ENCODE results near the gene TNFRSF18.

DNA sequence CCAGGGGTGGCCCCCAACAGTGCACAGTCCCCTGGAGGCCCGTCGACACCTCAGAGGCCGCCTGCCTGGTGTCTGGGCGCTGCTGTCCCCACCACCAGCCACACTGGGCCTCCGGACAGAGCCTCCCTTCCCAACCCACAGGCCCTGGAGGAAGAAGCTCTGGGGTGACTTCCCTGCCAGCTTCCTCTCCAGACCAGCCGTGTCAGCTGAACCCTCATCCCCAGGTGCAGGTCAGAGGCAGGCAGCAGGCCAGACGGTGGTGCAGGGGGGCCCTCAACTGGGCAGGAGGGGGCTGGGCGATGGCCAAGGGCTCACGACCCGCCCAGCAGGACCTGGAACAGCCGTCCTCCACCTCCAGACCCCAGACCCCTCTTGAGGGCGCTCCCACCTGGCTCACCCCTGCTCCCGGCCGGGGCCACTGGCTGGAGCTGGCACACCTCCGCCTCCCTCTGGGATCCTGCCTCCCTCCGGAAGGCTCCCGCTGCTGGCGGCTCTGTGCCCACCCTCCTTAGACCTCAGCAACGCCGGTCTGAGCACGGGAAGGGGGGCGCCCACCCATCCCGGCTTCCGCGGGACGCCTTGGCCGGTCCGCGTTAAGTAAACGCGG is 520 bp downstream of the TNFRSF18 start:
- TF ChIP-seq POLR2AphosphoS5 (IDR thresholded peaks at IDR 0.05; ENCODE audit: low read depth): no peak
- TF ChIP-seq EZH2 (IDR thresholded peaks at IDR 0.05; ENCODE audit: low read depth, unreplicated experiment): no peak
- TF ChIP-seq CTCF (conservative IDR thresholded peaks at IDR 0.05; ENCODE audit: low read depth in 2 of 2): peak in 1 of 2 experiments; percentile 41; a peak in 2 of 4 replicates
- TF ChIP-seq CREB1 (CRISPR knock-in tag; IDR thresholded peaks at IDR 0.05; ENCODE audit: low read depth): no peak
